ENCODE measurements around the gene ALPL. TPM values are rescaled to one million over a fixed set of nuclear protein-coding genes. Genes with fewer than 3 reads are reported as not detected.
A peak's percentile ranks its signal among the peaks of the same experiment; 100 is the strongest.

The ALPL gene
- total RNA-seq, 4 donors from 2014 or later: 2.8 to 6.4 (median 4.4) TPM

- H3K4me1 ChIP-seq: no peaks in the 10 kb centered on the region
- peak overlapping the region in 1 of 2 donors; percentile 51 for H3K27ac ChIP-seq
- no peaks in the 10 kb centered on the region for H3K36me3 ChIP-seq
- H3K4me3 ChIP-seq: no peak overlapping the region
- peak; percentile 33 to 63 for DNase-seq
- H3K9me3 ChIP-seq: no peaks in the 10 kb centered on the region
- TF ChIP-seq CTCF (IDR thresholded peaks at IDR 0.05) (peak in 3 of 4 experiments; percentile 15 to 65 (median 50)), POLR2A (IDR thresholded peaks at IDR 0.05) (no peak)
- intact Hi-C loops (cut with DNase I; ENCODE audit: low total_unique reads): no loop called here
- no peaks in the 10 kb centered on the region for H3K27me3 ChIP-seq
These were observed 64.8 kb downstream of the ALPL start for GRCh38 chr1:21573971-21574465.

- no peaks in the 10 kb centered on the region for H3K27me3 ChIP-seq
- H3K27ac ChIP-seq: peak overlapping the region; percentile 51 to 62
- intact Hi-C loops (cut with DNase I; ENCODE audit: low total_unique reads): no loop called here
- H3K9me3 ChIP-seq: no peaks in the 10 kb centered on the region
- TF ChIP-seq POLR2A (IDR thresholded peaks at IDR 0.05): no peak
- TF ChIP-seq CTCF (IDR thresholded peaks at IDR 0.05): no peak
- peak; percentile 30 to 49 for DNase-seq
- H3K4me1 ChIP-seq: no peaks in the 10 kb centered on the region
- no peaks in the 10 kb centered on the region for H3K36me3 ChIP-seq
- H3K4me3 ChIP-seq: no peak overlapping the region
These were observed 65.4 kb downstream of the ALPL start for GRCh38 chr1:21574466-21575151.

GRCh38 chr1:21575351-21575942, 66.2 kb downstream of the ALPL start:
- H3K4me3 ChIP-seq: no peak overlapping the region
- peak overlapping the region in 1 of 2 donors; percentile 51 for H3K27ac ChIP-seq
- H3K27me3 ChIP-seq: no peaks in the 10 kb centered on the region
- no peaks in the 10 kb centered on the region for H3K4me1 ChIP-seq
- DNase-seq: no peak
- intact Hi-C loops (cut with DNase I; ENCODE audit: low total_unique reads): no loop called here
- TF ChIP-seq CTCF (IDR thresholded peaks at IDR 0.05) (no peak), POLR2A (IDR thresholded peaks at IDR 0.05) (no peak)
- no peaks in the 10 kb centered on the region for H3K9me3 ChIP-seq
- H3K36me3 ChIP-seq: no peaks in the 10 kb centered on the region

GRCh38 chr1:21576031-21576797, 67.0 kb downstream of the ALPL start:
- no peak for DNase-seq
- Histone ChIP-seq H3K4me3 (no peak overlapping the region), H3K27me3 (no peaks in the 10 kb centered on the region), H3K36me3 (no peaks in the 10 kb centered on the region), H3K27ac (no peak overlapping the region), H3K4me1 (no peaks in the 10 kb centered on the region), H3K9me3 (no peaks in the 10 kb centered on the region)
- intact Hi-C loops (cut with DNase I; ENCODE audit: low total_unique reads): no loop called here
- TF ChIP-seq CTCF (IDR thresholded peaks at IDR 0.05) (no peak), POLR2A (IDR thresholded peaks at IDR 0.05) (no peak)

GRCh38 chr1:21576798-21577187, 67.6 kb downstream of the ALPL start:
- Histone ChIP-seq H3K27me3 (no peaks in the 10 kb centered on the region), H3K9me3 (no peaks in the 10 kb centered on the region), H3K4me1 (no peaks in the 10 kb centered on the region), H3K27ac (no peak overlapping the region), H3K4me3 (no peak overlapping the region), H3K36me3 (no peaks in the 10 kb centered on the region)
- TF ChIP-seq CTCF (IDR thresholded peaks at IDR 0.05) (no peak), POLR2A (IDR thresholded peaks at IDR 0.05) (no peak)
- intact Hi-C loops (cut with DNase I; ENCODE audit: low total_unique reads): no loop called here
- no peak for DNase-seq

All from uterus (tissue), 4 donors.